HEK293 (cell line): Measurements from ENCODE around the gene NEGR1.

Experiments used
- CTCF ChIA-PET: fragments of 350-600 bp; formaldehyde crosslinking; extraction: SDS; loops from one replicate; lab custom pipeline; 2021; ENCODE audit warnings: antibody characterized with exemption; lab: Yijun Ruan, JAX
- POLR2A ChIA-PET: fragments of 300-600 bp; formaldehyde crosslinking; extraction: SDS; loops from one replicate; lab custom pipeline; 2020; ENCODE audit warnings: antibody characterized with exemption, inconsistent platforms; lab: Yijun Ruan, JAX
- H3K27ac ChIP-seq: fragments of 200-500 bp; sonication (Bioruptor generic); 2 replicates; pipeline ENCODE4 v1.5.1; 2014; ENCODE audit warnings: low read depth, low read length, control low read depth, inconsistent platforms; ENCODE audit errors: extremely low read depth
- H3K36me3 ChIP-seq, 2 experiments: fragments of 200-500 bp in 1 of 2; sonication (Bioruptor generic) in 1 of 2; 1 replicate in 1 of 2; 2 replicates in 1 of 2; pipeline ENCODE4 v1.5.1; 2014 to 2017; ENCODE audit warnings: inconsistent platforms in 2 of 2, low read length in 2 of 2; ENCODE audit not compliant: control insufficient read depth in 2 of 2, insufficient read depth in 1 of 2
- H3K4me1 ChIP-seq: fragments of 200-500 bp; sonication (Bioruptor generic); 2 replicates; pipeline ENCODE4 v1.5.1; 2014; ENCODE audit warnings: mild to moderate bottlenecking, low read length, inconsistent platforms; ENCODE audit not compliant: control insufficient read depth, insufficient read depth
- H3K4me3 ChIP-seq: 2 replicates; pipeline ENCODE4 v1.5.1; 2011; ENCODE audit warnings: low read depth, mild to moderate bottlenecking, control low read depth, low read length, moderate library complexity
- H3K9me3 ChIP-seq: fragments of 200-500 bp; sonication (Bioruptor generic); 2 replicates; pipeline ENCODE4 v1.5.1; 2014; ENCODE audit warnings: low read depth, low read length, inconsistent platforms; ENCODE audit not compliant: control insufficient read depth, insufficient read depth
- FEZF1 ChIP-seq: fragments of 450-650 bp; formaldehyde crosslinking; IDR thresholded peaks from 2 replicates; pipeline ENCODE4 v1.5.1; 2016; ENCODE audit warnings: missing biosample characterization, missing genetic modification characterization
- GLI2 ChIP-seq: fragments of 450-650 bp; formaldehyde crosslinking; IDR thresholded peaks from 2 replicates; pipeline ENCODE4; 2017; ENCODE audit warnings: missing biosample characterization, missing genetic modification characterization, low read depth, borderline replicate concordance
- HOXC10 ChIP-seq: sonication (generic); formaldehyde crosslinking; IDR thresholded peaks from 2 replicates; pipeline ENCODE4 v1.8.1; 2023; ENCODE audit warnings: mild to moderate bottlenecking, missing genetic modification reagents
- MZF1 ChIP-seq: fragments of 450-650 bp; formaldehyde crosslinking; IDR thresholded peaks from 2 replicates; pipeline ENCODE4 v1.5.1; 2017; ENCODE audit warnings: missing biosample characterization, missing genetic modification characterization, borderline replicate concordance
- WT1 ChIP-seq: fragments of 450-650 bp; formaldehyde crosslinking; IDR thresholded peaks from 2 replicates; pipeline ENCODE4 v1.5.1; 2016; ENCODE audit warnings: missing biosample characterization, missing genetic modification characterization
- ZBTB20 ChIP-seq: fragments of 450-650 bp; formaldehyde crosslinking; IDR thresholded peaks from 2 replicates; pipeline ENCODE4 v1.5.1; 2016; ENCODE audit warnings: missing biosample characterization, missing genetic modification characterization
- ZEB2 ChIP-seq: fragments of 450-650 bp; formaldehyde crosslinking; IDR thresholded peaks from 2 replicates; pipeline ENCODE4 v1.5.1; 2016; ENCODE audit warnings: missing biosample characterization, missing genetic modification characterization
- ZFP37 ChIP-seq: fragments of 450-650 bp; formaldehyde crosslinking; IDR thresholded peaks from 2 replicates; pipeline ENCODE4 v1.5.1; 2016; ENCODE audit warnings: missing biosample characterization, missing genetic modification characterization
- ZIC2 ChIP-seq: fragments of 450-650 bp; formaldehyde crosslinking; IDR thresholded peaks from 2 replicates; pipeline ENCODE4 v1.5.1; 2016; ENCODE audit warnings: missing biosample characterization, missing genetic modification characterization
- ZNF114 ChIP-seq: fragments of 450-650 bp; formaldehyde crosslinking; IDR thresholded peaks from 2 replicates; pipeline ENCODE4 v1.5.0; 2017; ENCODE audit warnings: missing biosample characterization, missing genetic modification characterization
- ZNF133 ChIP-seq: fragments of 450-650 bp; formaldehyde crosslinking; IDR thresholded peaks from 2 replicates; pipeline ENCODE4 v1.5.1; 2016; ENCODE audit warnings: missing biosample characterization, missing genetic modification characterization
- ZNF223 ChIP-seq: fragments of 450-650 bp; formaldehyde crosslinking; IDR thresholded peaks from 2 replicates; pipeline ENCODE4 v1.5.1; 2016; ENCODE audit warnings: missing biosample characterization, missing genetic modification characterization
- ZNF23 ChIP-seq: fragments of 450-650 bp; formaldehyde crosslinking; IDR thresholded peaks from 2 replicates; pipeline ENCODE4 v1.5.1; 2016; ENCODE audit warnings: missing biosample characterization, missing genetic modification characterization, borderline replicate concordance
- ZNF350 ChIP-seq: fragments of 450-650 bp; formaldehyde crosslinking; IDR thresholded peaks from 2 replicates; pipeline ENCODE4 v1.5.0; 2017; ENCODE audit warnings: missing biosample characterization, mild to moderate bottlenecking, missing genetic modification characterization
- ZNF354C ChIP-seq: fragments of 450-650 bp; formaldehyde crosslinking; IDR thresholded peaks from 2 replicates; pipeline ENCODE4 v1.5.1; 2016; ENCODE audit warnings: missing biosample characterization, missing genetic modification characterization, low read depth, borderline replicate concordance
- ZNF423 ChIP-seq: fragments of 450-650 bp; formaldehyde crosslinking; IDR thresholded peaks from 2 replicates; pipeline ENCODE4 v1.5.1; 2016; ENCODE audit warnings: missing biosample characterization, missing genetic modification characterization
- ZNF48 ChIP-seq: fragments of 450-650 bp; formaldehyde crosslinking; IDR thresholded peaks from 2 replicates; pipeline ENCODE4 v1.5.1; 2016; ENCODE audit warnings: missing biosample characterization, missing genetic modification characterization
- ZNF623 ChIP-seq: fragments of 450-650 bp; formaldehyde crosslinking; IDR thresholded peaks from 2 replicates; pipeline ENCODE4 v1.5.1; 2016; ENCODE audit warnings: missing biosample characterization, missing genetic modification characterization
- ZNF658 ChIP-seq: fragments of 450-650 bp; formaldehyde crosslinking; IDR thresholded peaks from 2 replicates; pipeline ENCODE4; 2016; ENCODE audit warnings: missing biosample characterization, missing genetic modification characterization
- ZNF664 ChIP-seq: fragments of 450-650 bp; formaldehyde crosslinking; IDR thresholded peaks from 2 replicates; pipeline ENCODE4 v1.5.1; 2016; ENCODE audit warnings: missing biosample characterization, missing genetic modification characterization
- ZNF677 ChIP-seq: fragments of 450-650 bp; IDR thresholded peaks from 2 replicates; pipeline ENCODE4 v1.5.0; 2018; ENCODE audit warnings: missing biosample characterization, mild to moderate bottlenecking, missing genetic modification characterization, moderate library complexity
- ZNF707 ChIP-seq: fragments of 450-650 bp; formaldehyde crosslinking; IDR thresholded peaks from 2 replicates; pipeline ENCODE4 v1.5.1; 2016; ENCODE audit warnings: missing biosample characterization, missing genetic modification characterization
- ZNF768 ChIP-seq: fragments of 450-650 bp; formaldehyde crosslinking; IDR thresholded peaks from 2 replicates; pipeline ENCODE4 v1.5.1; 2018; ENCODE audit warnings: missing biosample characterization, mild to moderate bottlenecking, missing genetic modification characterization
- ZNF837 ChIP-seq: fragments of 450-650 bp; formaldehyde crosslinking; IDR thresholded peaks from 2 replicates; pipeline ENCODE4 v1.5.1; 2016; ENCODE audit warnings: missing biosample characterization, missing genetic modification characterization
- ZNF843 ChIP-seq: fragments of 450-650 bp; formaldehyde crosslinking; IDR thresholded peaks from 2 replicates; pipeline ENCODE4 v1.5.1; 2016; ENCODE audit warnings: missing biosample characterization, missing genetic modification characterization
- TF ChIP-seq, protein P1 (sequence below): fragments of 450-650 bp; formaldehyde crosslinking; IDR thresholded peaks from 2 replicates; pipeline ENCODE4 v1.5.1; 2016; ENCODE audit warnings: missing biosample characterization, missing genetic modification characterization
- TF ChIP-seq, protein P2 (sequence below): fragments of 450-650 bp; formaldehyde crosslinking; IDR thresholded peaks from 2 replicates; pipeline ENCODE4 v1.5.1; 2016; ENCODE audit warnings: missing biosample characterization, missing genetic modification characterization, low read depth
- TF ChIP-seq, protein P3 (sequence below): fragments of 450-650 bp; formaldehyde crosslinking; IDR thresholded peaks from 2 replicates; pipeline ENCODE4 v1.5.1; 2016; ENCODE audit warnings: missing biosample characterization, missing genetic modification characterization

Gene NEGR1

DNA sequence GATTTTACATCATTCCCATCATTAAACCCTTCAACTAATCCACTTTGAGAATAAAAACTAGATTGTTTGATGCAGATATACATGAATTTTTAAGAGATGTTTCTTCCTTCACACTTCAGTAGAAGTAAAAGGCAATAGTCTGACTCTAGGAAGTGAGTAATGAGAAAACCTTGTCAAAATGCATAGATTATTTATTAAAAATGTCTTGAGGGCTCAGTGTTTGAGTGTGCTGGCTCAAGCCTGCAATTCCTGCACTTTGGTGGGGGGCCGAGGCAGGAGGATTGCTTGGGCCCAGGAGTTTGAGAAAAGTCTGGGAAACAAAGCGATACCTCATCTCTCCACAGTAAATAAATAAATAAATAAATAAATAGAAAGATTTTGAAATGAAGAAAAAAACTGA, 177.1 kb downstream of the NEGR1 start (continued):
- TF ChIP-seq, protein P1, sequence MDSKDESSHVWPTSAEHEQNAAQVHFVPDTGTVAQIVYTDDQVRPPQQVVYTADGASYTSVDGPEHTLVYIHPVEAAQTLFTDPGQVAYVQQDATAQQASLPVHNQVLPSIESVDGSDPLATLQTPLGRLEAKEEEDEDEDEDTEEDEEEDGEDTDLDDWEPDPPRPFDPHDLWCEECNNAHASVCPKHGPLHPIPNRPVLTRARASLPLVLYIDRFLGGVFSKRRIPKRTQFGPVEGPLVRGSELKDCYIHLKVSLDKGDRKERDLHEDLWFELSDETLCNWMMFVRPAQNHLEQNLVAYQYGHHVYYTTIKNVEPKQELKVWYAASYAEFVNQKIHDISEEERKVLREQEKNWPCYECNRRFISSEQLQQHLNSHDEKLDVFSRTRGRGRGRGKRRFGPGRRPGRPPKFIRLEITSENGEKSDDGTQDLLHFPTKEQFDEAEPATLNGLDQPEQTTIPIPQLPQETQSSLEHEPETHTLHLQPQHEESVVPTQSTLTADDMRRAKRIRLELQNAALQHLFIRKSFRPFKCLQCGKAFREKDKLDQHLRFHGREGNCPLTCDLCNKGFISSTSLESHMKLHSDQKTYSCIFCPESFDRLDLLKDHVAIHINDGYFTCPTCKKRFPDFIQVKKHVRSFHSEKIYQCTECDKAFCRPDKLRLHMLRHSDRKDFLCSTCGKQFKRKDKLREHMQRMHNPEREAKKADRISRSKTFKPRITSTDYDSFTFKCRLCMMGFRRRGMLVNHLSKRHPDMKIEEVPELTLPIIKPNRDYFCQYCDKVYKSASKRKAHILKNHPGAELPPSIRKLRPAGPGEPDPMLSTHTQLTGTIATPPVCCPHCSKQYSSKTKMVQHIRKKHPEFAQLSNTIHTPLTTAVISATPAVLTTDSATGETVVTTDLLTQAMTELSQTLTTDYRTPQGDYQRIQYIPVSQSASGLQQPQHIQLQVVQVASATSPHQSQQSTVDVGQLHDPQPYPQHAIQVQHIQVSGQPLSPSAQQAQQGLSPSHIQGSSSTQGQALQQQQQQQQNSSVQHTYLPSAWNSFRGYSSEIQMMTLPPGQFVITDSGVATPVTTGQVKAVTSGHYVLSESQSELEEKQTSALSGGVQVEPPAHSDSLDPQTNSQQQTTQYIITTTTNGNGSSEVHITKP (tag by site-specific recombination), result no peak
- TF ChIP-seq ZNF114 (tag by site-specific recombination) (no peak), ZNF48 (tag by site-specific recombination) (no peak), ZFP37 (tag by site-specific recombination) (no peak), ZEB2 (tag by site-specific recombination) (no peak), ZBTB20 (tag by site-specific recombination) (no peak)
- TF ChIP-seq, protein P2, sequence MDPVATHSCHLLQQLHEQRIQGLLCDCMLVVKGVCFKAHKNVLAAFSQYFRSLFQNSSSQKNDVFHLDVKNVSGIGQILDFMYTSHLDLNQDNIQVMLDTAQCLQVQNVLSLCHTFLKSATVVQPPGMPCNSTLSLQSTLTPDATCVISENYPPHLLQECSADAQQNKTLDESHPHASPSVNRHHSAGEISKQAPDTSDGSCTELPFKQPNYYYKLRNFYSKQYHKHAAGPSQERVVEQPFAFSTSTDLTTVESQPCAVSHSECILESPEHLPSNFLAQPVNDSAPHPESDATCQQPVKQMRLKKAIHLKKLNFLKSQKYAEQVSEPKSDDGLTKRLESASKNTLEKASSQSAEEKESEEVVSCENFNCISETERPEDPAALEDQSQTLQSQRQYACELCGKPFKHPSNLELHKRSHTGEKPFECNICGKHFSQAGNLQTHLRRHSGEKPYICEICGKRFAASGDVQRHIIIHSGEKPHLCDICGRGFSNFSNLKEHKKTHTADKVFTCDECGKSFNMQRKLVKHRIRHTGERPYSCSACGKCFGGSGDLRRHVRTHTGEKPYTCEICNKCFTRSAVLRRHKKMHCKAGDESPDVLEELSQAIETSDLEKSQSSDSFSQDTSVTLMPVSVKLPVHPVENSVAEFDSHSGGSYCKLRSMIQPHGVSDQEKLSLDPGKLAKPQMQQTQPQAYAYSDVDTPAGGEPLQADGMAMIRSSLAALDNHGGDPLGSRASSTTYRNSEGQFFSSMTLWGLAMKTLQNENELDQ, result no peak

DNA sequence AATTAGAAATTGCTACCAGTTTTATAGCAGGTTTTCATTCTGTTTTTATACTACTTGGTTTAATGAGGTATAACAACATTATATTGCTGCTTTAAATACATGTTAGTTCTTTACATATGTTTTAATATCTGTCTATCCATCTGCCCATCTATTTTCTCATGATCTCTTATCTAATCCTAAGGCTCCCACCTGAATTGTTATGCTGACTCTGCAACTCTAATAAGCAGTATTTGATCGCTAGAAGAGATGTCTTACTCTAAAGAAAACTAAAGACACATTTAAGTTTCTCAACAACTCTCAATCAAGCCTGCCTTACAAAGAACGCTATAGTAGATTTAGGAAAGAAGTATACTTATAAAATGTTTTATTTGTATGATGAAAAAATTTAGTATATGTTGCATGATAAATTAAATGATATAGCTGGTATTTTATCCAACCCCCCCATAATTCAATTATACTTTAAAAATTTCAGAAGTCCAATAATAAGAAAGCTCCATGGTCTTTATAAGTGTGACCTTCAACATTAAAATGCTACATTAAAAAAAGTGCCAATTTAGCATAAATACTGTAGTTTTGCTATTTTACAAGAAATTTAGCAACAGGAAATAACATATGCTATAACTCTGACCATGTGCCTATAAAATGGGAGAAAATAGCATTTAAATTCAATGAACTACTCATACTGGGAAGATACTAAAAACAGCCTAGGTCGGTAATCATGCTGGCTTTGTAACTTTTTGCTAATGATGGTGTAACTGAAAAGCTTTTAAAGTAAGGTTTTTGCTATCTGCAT, 180.3 kb downstream of the NEGR1 start:
- Histone ChIP-seq H3K4me1 (no peaks in the 10 kb centered on the region), H3K36me3 (no peaks in the 10 kb centered on the region), H3K9me3 (no peaks in the 10 kb centered on the region), H3K27ac (no peak overlapping the region), H3K4me3 (no peak overlapping the region)
- POLR2A ChIA-PET, result no interaction called here
- TF ChIP-seq ZNF707 (tag by site-specific recombination) (no peak), ZNF664 (no peak), MZF1 (no peak), GLI2 (tag by site-specific recombination) (no peak), ZNF350 (tag by site-specific recombination) (no peak), ZNF768 (tag by site-specific recombination) (no peak), WT1 (tag by site-specific recombination) (no peak), ZNF843 (no peak), ZNF133 (tag by site-specific recombination) (no peak)
- CTCF ChIA-PET, result no interaction called here

DNA sequence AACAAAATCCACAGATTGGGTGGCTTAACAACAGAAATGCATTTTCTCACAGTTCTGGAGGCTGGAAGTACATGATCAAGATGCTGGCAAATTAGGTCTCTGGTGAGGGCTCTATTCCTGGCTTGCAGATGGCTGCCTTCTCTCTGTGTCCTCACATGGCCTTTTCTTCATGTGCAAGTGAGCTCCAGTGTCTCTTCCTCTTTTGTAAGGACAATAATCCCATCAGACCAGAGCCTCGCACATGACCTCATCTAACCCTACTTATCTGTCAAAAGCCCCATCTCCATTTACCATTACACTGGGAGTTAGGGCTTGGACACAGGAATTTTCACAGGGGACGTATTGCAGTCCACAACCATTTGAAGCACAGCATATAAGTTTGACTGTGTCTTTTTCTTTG, 181.6 kb downstream of the NEGR1 start:
- POLR2A ChIA-PET, result no interaction called here
- H3K4me1 ChIP-seq, result no peaks in the 10 kb centered on the region
- CTCF ChIA-PET, result no interaction called here
- no peak overlapping the region for H3K27ac ChIP-seq
- TF ChIP-seq FEZF1 (tag by site-specific recombination), result no peak
- TF ChIP-seq ZNF837 (tag by site-specific recombination), result no peak
- TF ChIP-seq, protein P3, sequence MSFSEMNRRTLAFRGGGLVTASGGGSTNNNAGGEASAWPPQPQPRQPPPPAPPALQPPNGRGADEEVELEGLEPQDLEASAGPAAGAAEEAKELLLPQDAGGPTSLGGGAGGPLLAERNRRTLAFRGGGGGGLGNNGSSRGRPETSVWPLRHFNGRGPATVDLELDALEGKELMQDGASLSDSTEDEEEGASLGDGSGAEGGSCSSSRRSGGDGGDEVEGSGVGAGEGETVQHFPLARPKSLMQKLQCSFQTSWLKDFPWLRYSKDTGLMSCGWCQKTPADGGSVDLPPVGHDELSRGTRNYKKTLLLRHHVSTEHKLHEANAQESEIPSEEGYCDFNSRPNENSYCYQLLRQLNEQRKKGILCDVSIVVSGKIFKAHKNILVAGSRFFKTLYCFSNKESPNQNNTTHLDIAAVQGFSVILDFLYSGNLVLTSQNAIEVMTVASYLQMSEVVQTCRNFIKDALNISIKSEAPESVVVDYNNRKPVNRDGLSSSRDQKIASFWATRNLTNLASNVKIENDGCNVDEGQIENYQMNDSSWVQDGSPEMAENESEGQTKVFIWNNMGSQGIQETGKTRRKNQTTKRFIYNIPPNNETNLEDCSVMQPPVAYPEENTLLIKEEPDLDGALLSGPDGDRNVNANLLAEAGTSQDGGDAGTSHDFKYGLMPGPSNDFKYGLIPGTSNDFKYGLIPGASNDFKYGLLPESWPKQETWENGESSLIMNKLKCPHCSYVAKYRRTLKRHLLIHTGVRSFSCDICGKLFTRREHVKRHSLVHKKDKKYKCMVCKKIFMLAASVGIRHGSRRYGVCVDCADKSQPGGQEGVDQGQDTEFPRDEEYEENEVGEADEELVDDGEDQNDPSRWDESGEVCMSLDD (tag by site-specific recombination), result no peak
- no peak for TF ChIP-seq ZNF623 (tag by site-specific recombination)
- TF ChIP-seq ZIC2, result no peak
- TF ChIP-seq ZNF423, result no peak
- TF ChIP-seq ZNF23 (tag by site-specific recombination), result no peak
- no peak for TF ChIP-seq HOXC10 (CRISPR knock-in tag)
- no peak for TF ChIP-seq ZNF658 (tag by site-specific recombination)
- no peak for TF ChIP-seq ZNF223
- TF ChIP-seq ZNF354C (tag by site-specific recombination), result no peak
- TF ChIP-seq ZNF677 (tag by site-specific recombination), result no peak
- TF ChIP-seq, all 188 proteins: peak for 0
- H3K4me3 ChIP-seq, result no peak overlapping the region
- H3K36me3 ChIP-seq, result no peaks in the 10 kb centered on the region
- no peaks in the 10 kb centered on the region for H3K9me3 ChIP-seq
